Loucy (cell line): ENCODE data around the gene KSR2.

Experiments used
- CTCF ChIP-seq: fragments of 200-600 bp; sonication (generic); conservative IDR thresholded peaks from 2 replicates; pipeline ENCODE4 v1.5.1; 2014; ENCODE audit warnings: mild to moderate bottlenecking, antibody characterized with exemption, low read length
- EZH2phosphoT487 ChIP-seq: fragments of 200-600 bp; IDR thresholded peaks from 2 replicates; pipeline ENCODE4 v1.6.1; 2018; ENCODE audit warnings: antibody characterized with exemption, mild to moderate bottlenecking, moderate library complexity, borderline replicate concordance

GRCh38 chr12:117643971-117644370 lies 324.8 kb downstream of the KSR2 start:
- TF ChIP-seq CTCF (no peak), EZH2phosphoT487 (no peak)
